Stimulated activated naive CD8-positive, alpha-beta T cell treated with anti-CD3 and anti-CD28 coated beads, Interleukin-15, Interleukin-2, amounts not matched to agents 100 ng/mL and 50 ng/mL, for 24 hours (primary cell): ENCODE measurements around the gene RPS6KA1.

ENCODE experiments used
- H3K27ac Mint-ChIP-seq: one replicate; pipeline ENCODE4 v1.8.0; 2021; ENCODE audit warnings: mild to moderate bottlenecking, mixed read lengths
- H3K27me3 Mint-ChIP-seq: one replicate; pipeline ENCODE4 v1.8.0; 2021; ENCODE audit warnings: mixed read lengths
- H3K36me3 Mint-ChIP-seq: one replicate; pipeline ENCODE4 v1.8.0; 2021; ENCODE audit warnings: low read depth, mixed read lengths
- H3K4me1 Mint-ChIP-seq: one replicate; pipeline ENCODE4 v1.8.0; 2021; ENCODE audit warnings: low read depth, mixed read lengths
- H3K4me3 Mint-ChIP-seq: one replicate; pipeline ENCODE4 v1.8.0; 2021; ENCODE audit warnings: mild to moderate bottlenecking, mixed read lengths
- H3K9me3 Mint-ChIP-seq: one replicate; pipeline ENCODE4 v1.8.0; 2021; ENCODE audit warnings: mixed read lengths

The RPS6KA1 gene

GRCh38 chr1:26540351-26540750 is 10.8 kb downstream of the RPS6KA1 start:
- Mint-ChIP-seq H3K4me3 (peak overlapping the region; percentile 32), H3K9me3 (no peaks in the 10 kb centered on the region), H3K27me3 (no peaks in the 10 kb centered on the region), H3K27ac (peak overlapping the region; percentile 86), H3K36me3 (peaks cover 18% of the 10 kb centered on the region), H3K4me1 (peaks cover 87% of the 10 kb centered on the region)

GRCh38 chr1:26541431-26541815 is 11.9 kb downstream of the RPS6KA1 start:
- peaks cover 20% of the 10 kb centered on the region for H3K36me3 Mint-ChIP-seq
- H3K27me3 Mint-ChIP-seq: no peaks in the 10 kb centered on the region
- H3K27ac Mint-ChIP-seq: peak overlapping the region; percentile 99
- no peaks in the 10 kb centered on the region for H3K9me3 Mint-ChIP-seq
- peak overlapping the region; percentile 92 for H3K4me3 Mint-ChIP-seq
- H3K4me1 Mint-ChIP-seq: peaks cover 83% of the 10 kb centered on the region

GRCh38 chr1:26541816-26542711 is 12.5 kb downstream of the RPS6KA1 start:
- peak overlapping the region; percentile 92 for H3K4me3 Mint-ChIP-seq
- H3K9me3 Mint-ChIP-seq: no peaks in the 10 kb centered on the region
- peaks cover 89% of the 10 kb centered on the region for H3K4me1 Mint-ChIP-seq
- peak overlapping the region; percentile 99 for H3K27ac Mint-ChIP-seq
- no peaks in the 10 kb centered on the region for H3K27me3 Mint-ChIP-seq
- H3K36me3 Mint-ChIP-seq: peaks cover 26% of the 10 kb centered on the region

- Mint-ChIP-seq H3K4me1 (peaks cover 92% of the 10 kb centered on the region), H3K9me3 (no peaks in the 10 kb centered on the region), H3K4me3 (peak overlapping the region; percentile 92), H3K27me3 (no peaks in the 10 kb centered on the region), H3K36me3 (peaks cover 35% of the 10 kb centered on the region), H3K27ac (peak overlapping the region; percentile 99)
These were observed 13.3 kb downstream of the RPS6KA1 start for GRCh38 chr1:26542771-26543451.

GRCh38 chr1:26543462-26543861 is 13.9 kb downstream of the RPS6KA1 start:
- Mint-ChIP-seq H3K4me3 (peak overlapping the region; percentile 92), H3K27me3 (no peaks in the 10 kb centered on the region)

GRCh38 chr1:26544126-26544525 is 14.6 kb downstream of the RPS6KA1 start:
- Mint-ChIP-seq H3K27ac (peak overlapping the region; percentile 85), H3K27me3 (no peaks in the 10 kb centered on the region), H3K9me3 (no peaks in the 10 kb centered on the region), H3K4me1 (peaks cover 90% of the 10 kb centered on the region), H3K4me3 (peak overlapping the region; percentile 92), H3K36me3 (peaks cover 39% of the 10 kb centered on the region)

More at GRCh38 chr1:26543462-26543861, 13.9 kb downstream of the RPS6KA1 start:
- Mint-ChIP-seq H3K9me3 (no peaks in the 10 kb centered on the region), H3K36me3 (peaks cover 37% of the 10 kb centered on the region), H3K27ac (peak overlapping the region; percentile 99), H3K4me1 (peaks cover 92% of the 10 kb centered on the region)

- no peaks in the 10 kb centered on the region for H3K27me3 Mint-ChIP-seq
- peak overlapping the region; percentile 92 for H3K4me3 Mint-ChIP-seq
- peak overlapping the region; percentile 90 for H3K27ac Mint-ChIP-seq
- peaks cover 41% of the 10 kb centered on the region for H3K36me3 Mint-ChIP-seq
- peaks cover 72% of the 10 kb centered on the region for H3K4me1 Mint-ChIP-seq
- no peaks in the 10 kb centered on the region for H3K9me3 Mint-ChIP-seq
These were observed 16.4 kb downstream of the RPS6KA1 start for GRCh38 chr1:26545969-26546323.

GRCh38 chr1:26546375-26546774 is 16.8 kb downstream of the RPS6KA1 start:
- Mint-ChIP-seq H3K4me1 (peaks cover 68% of the 10 kb centered on the region), H3K36me3 (peaks cover 45% of the 10 kb centered on the region), H3K4me3 (peak overlapping the region; percentile 92), H3K27ac (peak overlapping the region; percentile 90), H3K27me3 (no peaks in the 10 kb centered on the region), H3K9me3 (no peaks in the 10 kb centered on the region)

GRCh38 chr1:26546819-26547218 is 17.3 kb downstream of the RPS6KA1 start:
- Mint-ChIP-seq H3K27me3 (no peaks in the 10 kb centered on the region), H3K9me3 (no peaks in the 10 kb centered on the region), H3K4me3 (peak overlapping the region; percentile 92), H3K4me1 (peaks cover 63% of the 10 kb centered on the region), H3K27ac (peak overlapping the region; percentile 90), H3K36me3 (peaks cover 49% of the 10 kb centered on the region)

GRCh38 chr1:26548841-26549240 is 19.3 kb downstream of the RPS6KA1 start:
- Mint-ChIP-seq H3K27me3 (no peaks in the 10 kb centered on the region), H3K4me3 (peak overlapping the region; percentile 32), H3K9me3 (no peaks in the 10 kb centered on the region), H3K36me3 (peaks cover 60% of the 10 kb centered on the region), H3K27ac (peak overlapping the region; percentile 72), H3K4me1 (peaks cover 52% of the 10 kb centered on the region)

GRCh38 chr1:26550946-26551345 is 21.4 kb downstream of the RPS6KA1 start:
- Mint-ChIP-seq H3K27me3 (no peaks in the 10 kb centered on the region), H3K27ac (no peak overlapping the region), H3K4me1 (peaks cover 56% of the 10 kb centered on the region), H3K36me3 (peaks cover 63% of the 10 kb centered on the region), H3K9me3 (no peaks in the 10 kb centered on the region), H3K4me3 (no peak overlapping the region)

GRCh38 chr1:26552720-26553119 is 23.2 kb downstream of the RPS6KA1 start:
- Mint-ChIP-seq H3K9me3 (no peaks in the 10 kb centered on the region), H3K4me1 (peaks cover 51% of the 10 kb centered on the region), H3K36me3 (peaks cover 64% of the 10 kb centered on the region), H3K4me3 (no peak overlapping the region), H3K27me3 (no peaks in the 10 kb centered on the region), H3K27ac (no peak overlapping the region)

GRCh38 chr1:26553942-26554682 is 24.6 kb downstream of the RPS6KA1 start:
- Mint-ChIP-seq H3K27ac (peak overlapping the region; percentile 21), H3K4me1 (peaks cover 38% of the 10 kb centered on the region), H3K4me3 (no peak overlapping the region), H3K9me3 (no peaks in the 10 kb centered on the region), H3K36me3 (peaks cover 63% of the 10 kb centered on the region), H3K27me3 (no peaks in the 10 kb centered on the region)

GRCh38 chr1:26554781-26555180 is 25.2 kb downstream of the RPS6KA1 start:
- H3K4me3 Mint-ChIP-seq: no peak overlapping the region
- H3K9me3 Mint-ChIP-seq: no peaks in the 10 kb centered on the region
- peak overlapping the region; percentile 89 for H3K27ac Mint-ChIP-seq

GRCh38 chr1:26555550-26555981 is 26.0 kb downstream of the RPS6KA1 start:
- Mint-ChIP-seq H3K36me3 (peaks cover 71% of the 10 kb centered on the region), H3K9me3 (no peaks in the 10 kb centered on the region), H3K4me1 (peaks cover 38% of the 10 kb centered on the region), H3K4me3 (no peak overlapping the region), H3K27me3 (no peaks in the 10 kb centered on the region), H3K27ac (peak overlapping the region; percentile 89)

More at GRCh38 chr1:26554781-26555180, 25.2 kb downstream of the RPS6KA1 start:
- H3K36me3 Mint-ChIP-seq: peaks cover 65% of the 10 kb centered on the region
- H3K4me1 Mint-ChIP-seq: peaks cover 38% of the 10 kb centered on the region
- no peaks in the 10 kb centered on the region for H3K27me3 Mint-ChIP-seq
